ENCODE measurements around the gene SARDH. TPM values are rescaled to one million over a fixed set of nuclear protein-coding genes. Genes with fewer than 3 reads are reported as not detected.

The SARDH gene
- total and polyA plus RNA-seq, 11 donors, result 0.19 to 1.7 (median 0.69) TPM

DNA sequence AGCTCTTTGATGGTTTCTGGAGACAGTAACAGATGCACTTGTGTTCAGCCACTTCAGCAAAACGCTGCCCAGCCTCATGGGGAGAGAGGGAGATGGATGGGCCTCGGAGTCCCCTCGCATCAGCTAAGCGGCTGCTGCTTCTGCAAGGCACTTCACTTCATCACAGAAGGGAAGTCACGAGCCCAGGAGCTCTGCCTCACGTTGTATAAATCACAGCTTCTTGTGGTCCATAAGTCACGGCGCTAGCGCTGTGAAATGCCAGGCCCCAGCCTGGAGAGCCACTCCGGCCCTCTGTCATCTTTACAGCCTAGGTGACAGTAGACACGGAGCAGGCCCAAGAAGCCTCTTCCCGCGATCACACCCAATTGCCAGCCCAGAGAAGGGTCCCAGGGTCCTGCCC, 78.6 kb downstream of the SARDH start:
- Histone ChIP-seq H3K27me3 (peaks cover 7 to 65% (median 19%) of the 10 kb centered on the region in 9 donors), H3K4me3 (no peak overlapping the region), H3K9me3 (no peaks in the 10 kb centered on the region), H3K36me3 (no peaks in the 10 kb centered on the region), H3K4me1 (peaks cover 0 to 17% (median 13%) of the 10 kb centered on the region in 12 donors), H3K27ac (no peak overlapping the region)
- TF ChIP-seq POLR2A (IDR thresholded peaks at IDR 0.05), result no peak
- TF ChIP-seq, protein P1, sequence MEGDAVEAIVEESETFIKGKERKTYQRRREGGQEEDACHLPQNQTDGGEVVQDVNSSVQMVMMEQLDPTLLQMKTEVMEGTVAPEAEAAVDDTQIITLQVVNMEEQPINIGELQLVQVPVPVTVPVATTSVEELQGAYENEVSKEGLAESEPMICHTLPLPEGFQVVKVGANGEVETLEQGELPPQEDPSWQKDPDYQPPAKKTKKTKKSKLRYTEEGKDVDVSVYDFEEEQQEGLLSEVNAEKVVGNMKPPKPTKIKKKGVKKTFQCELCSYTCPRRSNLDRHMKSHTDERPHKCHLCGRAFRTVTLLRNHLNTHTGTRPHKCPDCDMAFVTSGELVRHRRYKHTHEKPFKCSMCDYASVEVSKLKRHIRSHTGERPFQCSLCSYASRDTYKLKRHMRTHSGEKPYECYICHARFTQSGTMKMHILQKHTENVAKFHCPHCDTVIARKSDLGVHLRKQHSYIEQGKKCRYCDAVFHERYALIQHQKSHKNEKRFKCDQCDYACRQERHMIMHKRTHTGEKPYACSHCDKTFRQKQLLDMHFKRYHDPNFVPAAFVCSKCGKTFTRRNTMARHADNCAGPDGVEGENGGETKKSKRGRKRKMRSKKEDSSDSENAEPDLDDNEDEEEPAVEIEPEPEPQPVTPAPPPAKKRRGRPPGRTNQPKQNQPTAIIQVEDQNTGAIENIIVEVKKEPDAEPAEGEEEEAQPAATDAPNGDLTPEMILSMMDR (IDR thresholded peaks at IDR 0.05), result no peak
- ATAC-seq, result no peak
- intact Hi-C loops (cut with DNase I), result loop anchor here in 1 of 10 donors (10.0 kb wide), 1 partner anchor 75 kb away; no protein-coding TSS in a partner anchor
- WGBS, 4 donors, result 61 to 66% (median 63%) methylated on average over 7 to 13 of the region's 13 CpGs
- DNase-seq, result no peak

DNA sequence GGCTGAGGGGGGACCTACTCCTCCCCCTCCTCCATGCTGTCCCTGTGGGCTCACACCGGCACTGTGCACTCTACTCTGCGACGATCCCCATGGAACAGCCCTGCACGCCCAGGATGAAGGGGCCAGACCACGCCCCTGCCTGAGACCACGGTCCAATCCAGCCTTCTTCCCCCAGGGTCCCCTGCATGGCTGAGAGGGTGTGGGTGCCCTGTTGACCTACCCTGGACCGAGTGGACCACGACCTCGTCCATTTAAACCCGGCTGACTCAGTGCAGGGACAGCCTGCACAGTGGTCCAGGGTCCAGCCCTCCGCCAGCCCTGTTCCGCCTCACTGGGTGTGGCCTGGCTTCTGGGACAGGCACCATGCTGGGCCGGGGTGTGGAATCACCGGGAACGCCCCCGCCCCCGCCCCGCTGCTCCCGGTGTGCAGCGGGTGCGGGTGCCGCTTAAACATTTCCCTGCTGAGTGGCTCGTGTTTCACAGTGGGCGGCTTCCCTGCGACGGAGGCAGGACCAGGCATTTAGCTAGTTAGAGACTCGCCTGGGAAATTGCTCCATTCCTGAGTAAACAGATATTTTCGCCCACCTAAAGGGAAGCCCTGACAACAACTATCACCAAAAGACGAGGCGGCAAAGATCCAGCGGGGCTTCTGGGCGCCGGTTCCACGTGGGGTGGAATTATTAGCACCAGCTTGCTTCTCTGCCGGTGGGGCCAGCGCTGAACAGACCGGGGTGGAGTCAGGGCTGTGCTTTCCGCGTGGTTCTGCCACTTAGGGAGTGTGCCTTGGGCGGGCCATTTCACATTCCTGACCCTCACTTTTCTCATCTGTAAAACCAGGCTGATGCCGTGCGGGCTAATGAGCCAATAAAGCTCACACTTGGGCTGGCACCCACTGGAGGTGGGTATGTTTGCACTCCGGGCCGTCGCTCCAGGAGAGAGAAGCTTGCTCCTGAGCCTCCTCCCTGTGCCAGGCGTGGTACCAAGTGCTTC, 79.4 kb downstream of the SARDH start:
- 10 to 18% (median 12%) methylated on average over 26 to 46 of the region's 46 CpGs for WGBS, 4 donors
- intact Hi-C loops (cut with DNase I), result loop anchor here in 1 of 10 donors (10.0 kb wide), 1 partner anchor 74 kb away; no protein-coding TSS in a partner anchor
- H3K27ac ChIP-seq, result no peak overlapping the region
- no peak for TF ChIP-seq POLR2A (IDR thresholded peaks at IDR 0.05)
- TF ChIP-seq, protein P1 (IDR thresholded peaks at IDR 0.05), result no peak
- peak in 4 of 5 donors; percentile 28 to 66 (median 40) for DNase-seq
- peak; percentile 57 to 85 (median 78) for ATAC-seq
- H3K4me1 ChIP-seq, result peaks cover 0 to 17% (median 13%) of the 10 kb centered on the region in 12 donors
- H3K4me3 ChIP-seq, result peak overlapping the region in 11 of 12 donors; percentile 4 to 35 (median 25)
- no peaks in the 10 kb centered on the region for H3K9me3 ChIP-seq
- H3K27me3 ChIP-seq, result peaks cover 7 to 68% (median 20%) of the 10 kb centered on the region in 9 donors
- H3K36me3 ChIP-seq, result no peaks in the 10 kb centered on the region

DNA sequence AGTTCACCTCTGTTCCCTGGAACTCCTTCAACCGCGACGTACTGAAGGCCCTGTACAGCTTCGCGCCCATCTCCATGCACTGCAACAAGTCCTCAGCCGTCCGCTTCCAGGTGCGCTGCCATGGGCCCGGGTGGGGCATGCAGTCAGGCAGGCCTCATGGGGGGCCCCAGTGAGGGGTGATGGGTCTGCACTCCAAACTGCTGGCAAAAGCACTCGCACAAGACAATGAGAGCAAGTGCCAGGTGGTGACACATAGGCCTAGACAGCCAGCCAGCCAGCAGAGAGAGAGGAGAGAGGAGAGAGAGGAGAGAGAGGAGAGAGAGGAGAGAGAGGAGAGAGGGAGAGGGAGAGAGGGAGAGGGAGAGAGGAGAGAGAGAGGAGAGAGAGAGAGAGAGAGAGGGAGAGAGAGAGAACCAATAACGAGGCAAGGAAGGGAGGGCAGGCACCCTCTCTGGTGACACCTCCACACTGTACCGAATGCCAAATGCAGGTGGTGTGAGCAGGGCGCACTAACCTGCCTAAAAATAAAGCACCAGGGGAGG, 81.0 kb downstream of the SARDH start:
- H3K4me1 ChIP-seq, result peaks cover 0 to 17% (median 13%) of the 10 kb centered on the region in 12 donors
- intact Hi-C loops (cut with DNase I), result loop anchor here in 1 of 10 donors (10.0 kb wide), 1 partner anchor 72 kb away; no protein-coding TSS in a partner anchor
- peaks cover 7 to 72% (median 23%) of the 10 kb centered on the region in 9 donors for H3K27me3 ChIP-seq

More for the DNA sequence above, 81.0 kb downstream of the SARDH start:
- DNase-seq, result no peak
- WGBS, 4 donors, result 81 to 86% (median 82%) methylated on average over 13 of the region's 13 CpGs
- ATAC-seq, result peak in 1 of 4 donors; percentile 6
- Histone ChIP-seq H3K9me3 (no peaks in the 10 kb centered on the region), H3K4me3 (no peak overlapping the region), H3K27ac (no peak overlapping the region), H3K36me3 (no peaks in the 10 kb centered on the region)
- TF ChIP-seq, protein P1 (IDR thresholded peaks at IDR 0.05), result peak in 1 of 12 donors; percentile 11
- no peak for TF ChIP-seq POLR2A (IDR thresholded peaks at IDR 0.05)

Data from heart left ventricle (tissue), 16 donors.